ENCODE data around the gene RPS6KL1. TPM values are rescaled to one million over a fixed set of nuclear protein-coding genes. Genes with fewer than 3 reads are reported as not detected.
A peak's percentile ranks its signal among the peaks of the same experiment; 100 is the strongest.

The RPS6KL1 gene
- total RNA-seq, 1 donor from 2014 or later: 7.9 TPM

GRCh38 chr14:74888164-74889158 lies 34.6 kb downstream of the RPS6KL1 start:
- DNase-seq (ENCODE audit: low read depth): peak; percentile 27

- peak; percentile 81 for DNase-seq (ENCODE audit: low read depth)
Measured at GRCh38 chr14:74886001-74886400, 37.1 kb downstream of the RPS6KL1 start.

- peak; percentile 58 for DNase-seq (ENCODE audit: low read depth)
Measured at GRCh38 chr14:74882103-74882920, 40.7 kb downstream of the RPS6KL1 start.

DNA sequence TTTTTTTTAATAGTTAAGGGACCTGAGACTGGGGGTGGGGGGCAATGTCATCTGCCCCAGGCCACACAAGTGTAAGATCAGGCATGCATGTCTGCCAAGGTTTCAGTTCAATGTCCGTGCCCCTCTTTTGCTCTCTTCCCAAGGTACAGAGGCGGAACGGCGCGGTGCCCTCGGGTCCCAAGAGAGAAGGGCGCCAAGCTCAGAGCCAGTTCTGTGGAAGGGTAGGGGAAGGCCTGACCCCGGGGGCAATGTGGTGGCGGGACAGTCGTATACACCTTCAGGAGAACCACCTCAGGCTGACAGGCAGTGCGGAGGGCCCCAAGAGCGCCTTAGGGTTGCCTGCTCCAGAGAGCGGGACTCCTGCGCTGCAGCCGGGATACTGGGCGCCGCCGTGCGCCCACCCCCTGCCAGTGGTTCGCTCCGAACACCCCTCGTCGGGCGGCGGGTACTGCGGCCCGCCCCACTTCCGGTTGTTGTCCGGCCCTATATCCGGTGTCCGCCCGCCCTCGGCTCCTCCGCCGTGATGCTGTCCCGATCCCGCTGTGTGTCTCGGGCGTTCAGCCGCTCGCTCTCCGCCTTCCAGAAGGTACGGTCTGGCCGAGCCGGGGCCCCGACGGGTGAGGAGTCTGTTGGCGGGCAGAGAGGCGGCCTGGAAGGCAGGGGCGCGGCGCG lies 41.5 kb downstream of the RPS6KL1 start, which contains the start of gene DLST:
TSS of gene DLST (plus strand) at position 486 of the 672 bp plus-strand sequence. CDS start at position 524, 38 bp downstream.
- peak; percentile 49 for DNase-seq (ENCODE audit: low read depth)

GRCh38 chr14:74879427-74880182 lies 43.5 kb downstream of the RPS6KL1 start:
- no peak for DNase-seq (ENCODE audit: low read depth)

- DNase-seq (ENCODE audit: low read depth): no peak
Measured at GRCh38 chr14:74875941-74876913, 46.8 kb downstream of the RPS6KL1 start, which contains the start of gene PROX2. TSS of gene PROX2 (minus strand) at chr14:74876145. CDS start at chr14:74863834, 12,311 bp downstream.

GRCh38 chr14:74875204-74875603 lies 47.9 kb downstream of the RPS6KL1 start:
- DNase-seq (ENCODE audit: low read depth): no peak

GRCh38 chr14:74871819-74872218 lies 51.2 kb downstream of the RPS6KL1 start:
- DNase-seq (ENCODE audit: low read depth): no peak

DNA sequence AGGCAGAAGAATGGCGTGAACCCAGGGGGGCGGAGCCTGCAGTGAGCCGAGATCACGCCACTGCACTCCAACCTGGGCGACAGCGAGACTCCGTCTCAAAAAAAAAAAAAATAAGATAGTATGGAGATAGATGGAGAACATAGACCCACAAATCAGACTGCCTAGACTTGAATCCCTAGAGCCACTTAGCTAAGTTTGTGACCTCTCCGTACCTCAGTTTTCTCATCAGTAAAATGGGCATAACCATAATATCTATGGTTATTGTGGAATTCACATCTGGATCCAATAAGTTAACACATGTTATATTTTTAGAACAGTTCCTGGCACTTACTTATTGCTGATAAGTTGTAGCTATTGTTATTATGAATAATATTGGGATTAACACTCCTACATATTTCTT lies 54.3 kb downstream of the RPS6KL1 start:
- no peak for DNase-seq (ENCODE audit: low read depth)

- no peak for DNase-seq (ENCODE audit: low read depth)
Measured at GRCh38 chr14:74867673-74868072, 55.4 kb downstream of the RPS6KL1 start.

DNA sequence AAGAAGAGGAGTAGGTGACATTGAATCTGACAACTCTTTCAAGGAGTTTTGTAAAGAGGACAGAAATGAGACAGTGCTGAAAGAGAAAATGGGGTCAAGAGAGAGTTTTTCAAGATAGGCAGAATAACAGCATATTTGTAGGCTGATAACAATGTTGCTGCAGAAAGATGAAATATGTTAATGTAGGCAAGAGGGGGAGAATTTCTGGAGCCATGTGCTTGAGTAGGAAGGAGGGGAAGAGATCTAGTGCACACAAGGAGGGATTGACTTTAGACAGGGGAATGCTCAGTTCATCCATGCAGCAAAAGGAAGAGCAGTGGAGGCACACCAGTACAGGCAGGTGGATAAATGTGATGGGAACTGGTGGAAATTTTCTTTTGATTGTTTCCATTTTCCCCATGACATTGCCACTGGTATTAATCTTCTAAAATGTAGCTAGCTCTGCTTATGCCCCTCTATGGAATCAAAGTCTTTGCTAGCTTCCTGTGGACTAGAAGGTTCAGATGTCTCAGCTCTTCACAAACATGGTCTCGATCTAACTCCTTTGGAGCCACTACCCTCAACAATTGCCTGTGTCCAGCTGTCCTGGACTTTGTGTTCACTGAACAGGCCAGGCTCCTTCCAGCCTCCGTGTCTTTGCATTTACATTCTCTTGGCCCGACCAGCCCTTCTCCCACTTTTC lies 56.2 kb downstream of the RPS6KL1 start:
- no peak for DNase-seq (ENCODE audit: low read depth)

- DNase-seq (ENCODE audit: low read depth): no peak
Measured at GRCh38 chr14:74865156-74865555, 57.9 kb downstream of the RPS6KL1 start.

GRCh38 chr14:74864198-74864597 lies 58.9 kb downstream of the RPS6KL1 start:
- DNase-seq (ENCODE audit: low read depth): no peak

- DNase-seq (ENCODE audit: low read depth): no peak
Measured at GRCh38 chr14:74863274-74863673, 59.8 kb downstream of the RPS6KL1 start.

DNA sequence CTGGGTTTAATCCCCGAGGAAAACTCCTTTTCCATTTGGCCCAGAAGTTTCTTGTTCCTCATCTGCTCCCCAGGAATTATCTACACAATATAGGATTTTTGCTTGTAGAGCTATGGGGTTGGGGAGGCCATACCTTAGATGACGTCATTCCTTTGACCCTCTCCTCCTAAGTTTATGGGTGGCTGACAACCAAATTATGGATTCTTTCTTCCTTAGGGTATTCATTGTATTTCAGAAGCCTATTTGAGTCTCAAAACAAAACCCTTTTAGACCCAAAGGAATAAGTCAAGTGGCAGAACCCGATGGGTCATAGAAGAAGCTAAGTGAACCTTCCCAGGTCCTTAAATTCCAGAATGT lies 61.3 kb downstream of the RPS6KL1 start:
- DNase-seq (ENCODE audit: low read depth): no peak

- DNase-seq (ENCODE audit: low read depth): peak; percentile 66
Measured at GRCh38 chr14:74860899-74861733, 61.9 kb downstream of the RPS6KL1 start.

DNA sequence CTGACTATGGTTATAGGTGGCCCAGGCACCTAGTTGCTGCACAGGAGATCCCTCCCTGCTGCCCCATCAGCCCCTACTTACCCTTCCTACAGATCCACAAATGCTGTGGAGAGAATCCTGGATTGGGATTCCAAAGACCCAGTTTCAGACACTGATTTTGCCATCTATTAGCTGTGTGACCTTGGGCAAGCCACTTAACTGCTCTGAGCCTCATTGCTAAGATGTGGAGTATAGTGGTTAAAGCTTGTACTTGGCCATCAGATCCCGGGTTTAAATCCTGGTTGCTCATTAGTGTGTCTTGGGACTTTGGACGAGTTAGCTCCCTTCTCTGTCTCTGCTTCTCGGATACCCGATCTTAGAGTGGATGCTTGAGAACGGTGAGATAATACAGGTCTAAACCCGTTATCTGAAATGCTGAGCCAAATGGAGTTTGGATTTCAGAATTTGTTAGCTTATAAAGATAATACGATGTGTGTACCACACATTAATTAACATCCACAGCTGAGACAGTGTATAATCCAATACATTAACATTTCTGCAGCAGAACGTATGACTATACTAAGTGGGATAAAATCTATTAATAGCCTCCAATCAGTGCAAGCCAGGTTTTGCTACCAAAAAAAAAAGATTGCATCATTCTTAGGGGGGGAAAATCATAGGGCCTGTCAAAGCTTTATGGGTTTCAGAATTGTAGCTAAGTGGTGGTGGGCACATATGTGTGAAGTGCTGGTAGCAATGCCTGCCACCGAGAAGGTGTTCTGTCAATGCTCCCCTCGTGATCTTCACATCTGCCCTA lies 63.1 kb downstream of the RPS6KL1 start:
- DNase-seq (ENCODE audit: low read depth): no peak

Measured in renal cortical epithelial cell (primary cell).